A673 (cell line): ENCODE data around the gene RALGPS1. TPM values are rescaled to one million over a fixed set of nuclear protein-coding genes. Genes with fewer than 3 reads are reported as not detected.

ENCODE experiments used
- BruUV-seq: library from RNA; stranded (reverse); fragments of 400-500 nt; replicated peaks from 2 replicates; lab custom pipeline; 2021; lab: Mats Ljungman, UMichigan
- CTCF ChIA-PET: fragments of 300-600 bp; sonication (Branson Sonifier 250); formaldehyde crosslinking; loops from one replicate; lab custom pipeline; 2022; ENCODE audit warnings: antibody characterized with exemption; lab: Charles Lee
- POLR2A ChIA-PET: fragments of 300-600 bp; sonication (Branson Sonifier 250); formaldehyde crosslinking; loops from one replicate; lab custom pipeline; 2022; ENCODE audit warnings: antibody characterized with exemption; ENCODE audit not compliant: low non-redundant PET; lab: Charles Lee
- DNase-seq: peaks from one replicate; pipeline ENCODE4 v3.0.0-alpha.2; 2015; ENCODE audit warnings: low spot score
- H3K27ac ChIP-seq: fragments of 200-600 bp; sonication (generic); 2 replicates; pipeline ENCODE4 v1.5.1; 2016; ENCODE audit warnings: mixed run types, low read depth, mild to moderate bottlenecking, mixed read lengths, antibody characterized with exemption, low read length; ENCODE audit not compliant: poor library complexity, severe bottlenecking
- H3K27me3 ChIP-seq: fragments of 200-600 bp; sonication (generic); replicated peaks from 2 replicates; pipeline ENCODE4 v1.6.1; 2017; ENCODE audit warnings: mixed run types, low read depth, mild to moderate bottlenecking, mixed read lengths, antibody characterized with exemption, low read length; ENCODE audit not compliant: insufficient read depth, poor library complexity
- H3K36me3 ChIP-seq: fragments of 200-600 bp; sonication (generic); 2 replicates; pipeline ENCODE4 v1.6.1; 2016; ENCODE audit warnings: mixed run types, mild to moderate bottlenecking, mixed read lengths, antibody characterized with exemption, low read length; ENCODE audit not compliant: insufficient read depth, poor library complexity, severe bottlenecking
- H3K4me1 ChIP-seq: fragments of 200-600 bp; sonication (generic); 2 replicates; pipeline ENCODE4 v1.6.1; 2017; ENCODE audit warnings: mixed run types, mild to moderate bottlenecking, mixed read lengths, antibody characterized with exemption, low read length; ENCODE audit not compliant: insufficient read depth, poor library complexity, severe bottlenecking
- H3K4me3 ChIP-seq: fragments of 200-600 bp; sonication (generic); 2 replicates; pipeline ENCODE4 v1.5.1; 2016; ENCODE audit warnings: low read depth, mixed run types, mild to moderate bottlenecking, mixed read lengths, low read length; ENCODE audit not compliant: poor library complexity, severe bottlenecking
- H3K9me3 ChIP-seq: fragments of 200-600 bp; sonication (generic); 2 replicates; pipeline ENCODE4 v1.6.1; 2016; ENCODE audit warnings: mixed run types, low read depth, mild to moderate bottlenecking, mixed read lengths, antibody characterized with exemption, low read length; ENCODE audit not compliant: poor library complexity, severe bottlenecking
- CTCF ChIP-seq: fragments of 300-800, 200-600 bp; sonication (generic); conservative IDR thresholded peaks from 2 replicates; pipeline ENCODE4 v1.5.1; 2017; ENCODE audit warnings: low read depth, mild to moderate bottlenecking, antibody characterized with exemption, low read length, moderate library complexity, mixed read lengths
- EZH2 ChIP-seq: fragments of 200-600 bp; sonication (generic); IDR thresholded peaks from 2 replicates; pipeline ENCODE4 v1.6.1; 2017; ENCODE audit warnings: borderline replicate concordance, low read depth, mild to moderate bottlenecking, mixed read lengths, antibody characterized with exemption, low read length; ENCODE audit not compliant: poor library complexity, severe bottlenecking
- intact Hi-C: fragments of 100-400 bp; cut with micrococcal nuclease; formaldehyde crosslinking; loops from one replicate; pipeline ENCODE4 v1.10.0; 2022; ENCODE audit not compliant: unreplicated experiment
- total RNA-seq: library from RNA; stranded (reverse); gene quantifications from 2 replicates; pipeline ENCODE4 v1.2.3, GENCODE V29; 2021

RALGPS1 gene
- total RNA-seq, 1 experiment from 2014 or later: 3.9 TPM

DNA sequence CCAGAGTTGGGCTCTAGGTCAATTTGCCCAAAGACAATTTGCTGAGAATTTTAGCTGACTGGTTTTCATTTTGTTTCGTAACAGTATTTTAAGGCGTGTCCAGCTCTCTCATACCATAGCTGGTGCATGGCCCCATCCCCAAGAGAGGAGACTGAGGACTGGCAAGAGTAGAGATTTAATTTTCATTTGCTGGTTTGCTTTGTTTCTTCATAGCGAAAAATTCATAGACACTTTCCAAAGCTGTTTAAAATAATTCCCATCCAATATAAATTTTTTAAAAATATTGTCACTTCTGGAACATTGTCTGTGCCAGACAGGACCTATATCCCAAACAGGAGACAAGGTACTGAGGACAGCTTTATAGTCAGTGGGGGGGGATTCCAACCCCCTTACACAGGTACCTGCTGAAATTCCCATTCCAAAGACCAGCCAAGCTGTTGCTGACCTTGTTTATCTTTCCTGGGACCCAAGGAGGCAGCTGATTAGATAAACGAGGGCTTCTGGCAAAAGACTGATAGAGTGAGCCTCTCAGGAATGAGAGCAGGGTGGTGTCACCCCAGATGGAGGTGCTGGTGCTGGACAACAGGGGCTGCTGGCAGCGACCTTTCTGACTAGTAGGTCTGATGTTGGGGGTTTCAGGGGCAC is 214.6 kb downstream of the RALGPS1 start:
- no peak overlapping the region for H3K27ac ChIP-seq
- DNase-seq: no peak
- H3K36me3 ChIP-seq: no peaks in the 10 kb centered on the region
- no peaks in the 10 kb centered on the region for H3K4me1 ChIP-seq
- ChIA-PET POLR2A (no interaction called here), CTCF (no interaction called here)
- H3K9me3 ChIP-seq: no peaks in the 10 kb centered on the region
- intact Hi-C loops: no loop called here
- H3K4me3 ChIP-seq: no peak overlapping the region
- H3K27me3 ChIP-seq: no peaks in the 10 kb centered on the region
- BruUV-seq: no TSS peak
- no peak for TF ChIP-seq EZH2
- no peak for TF ChIP-seq CTCF

DNA sequence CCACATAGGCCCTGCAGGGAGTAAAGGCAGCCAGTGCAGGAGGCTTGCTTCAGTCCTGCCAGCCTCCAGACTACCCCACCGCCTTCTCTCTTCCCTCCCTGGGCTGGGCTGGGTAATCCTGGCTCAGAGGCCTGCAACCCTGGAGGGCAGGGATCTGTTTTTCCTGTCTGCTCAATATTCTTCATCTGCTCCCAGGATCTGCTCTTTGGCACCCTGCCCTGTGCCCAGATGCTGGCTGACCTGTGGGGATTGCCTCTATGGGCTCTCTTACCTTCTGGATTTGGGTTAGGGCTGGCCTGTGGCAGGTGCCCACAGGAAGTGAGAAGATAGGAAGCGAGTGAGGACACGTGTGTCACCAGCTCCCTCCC is 215.1 kb downstream of the RALGPS1 start:
- ChIA-PET POLR2A (no interaction called here), CTCF (no interaction called here)
- no peaks in the 10 kb centered on the region for H3K27me3 ChIP-seq
- H3K9me3 ChIP-seq: no peaks in the 10 kb centered on the region
- no peak for DNase-seq
- H3K27ac ChIP-seq: no peak overlapping the region
- intact Hi-C loops: no loop called here
- H3K4me3 ChIP-seq: no peak overlapping the region
- no peaks in the 10 kb centered on the region for H3K4me1 ChIP-seq
- no peaks in the 10 kb centered on the region for H3K36me3 ChIP-seq
- no peak for TF ChIP-seq EZH2
- no peak for TF ChIP-seq CTCF
- BruUV-seq: no TSS peak

- TF ChIP-seq CTCF (no peak), EZH2 (no peak)
- DNase-seq: no peak
- Histone ChIP-seq H3K4me1 (no peaks in the 10 kb centered on the region), H3K36me3 (no peaks in the 10 kb centered on the region), H3K27me3 (no peaks in the 10 kb centered on the region), H3K27ac (no peak overlapping the region), H3K9me3 (no peaks in the 10 kb centered on the region), H3K4me3 (no peak overlapping the region)
- ChIA-PET CTCF (no interaction called here), POLR2A (no interaction called here)
- no TSS peak for BruUV-seq
- intact Hi-C loops: no loop called here
These were observed 215.7 kb downstream of the RALGPS1 start for GRCh38 chr9:127130235-127130634.
